Stimulated activated CD4-positive, alpha-beta T cell treated with anti-CD3 and anti-CD28 coated beads, Interleukin-1b, Interleukin-23, amount 100 ng/mL, for 4 hours (primary cell): ENCODE results near the gene MACROD2.
"Not testable (repeated sequence)": the region's sequence is repeated elsewhere in the genome, so short reads cannot be mapped to it uniquely, and the experiment has no call there.

Experiments
- DNase-seq, 2 donors: peaks; one replicate each; pipeline ENCODE4 v3.0.0-alpha.2; 2020; ENCODE audit warnings: low read depth in 2 of 2

Gene MACROD2

DNA sequence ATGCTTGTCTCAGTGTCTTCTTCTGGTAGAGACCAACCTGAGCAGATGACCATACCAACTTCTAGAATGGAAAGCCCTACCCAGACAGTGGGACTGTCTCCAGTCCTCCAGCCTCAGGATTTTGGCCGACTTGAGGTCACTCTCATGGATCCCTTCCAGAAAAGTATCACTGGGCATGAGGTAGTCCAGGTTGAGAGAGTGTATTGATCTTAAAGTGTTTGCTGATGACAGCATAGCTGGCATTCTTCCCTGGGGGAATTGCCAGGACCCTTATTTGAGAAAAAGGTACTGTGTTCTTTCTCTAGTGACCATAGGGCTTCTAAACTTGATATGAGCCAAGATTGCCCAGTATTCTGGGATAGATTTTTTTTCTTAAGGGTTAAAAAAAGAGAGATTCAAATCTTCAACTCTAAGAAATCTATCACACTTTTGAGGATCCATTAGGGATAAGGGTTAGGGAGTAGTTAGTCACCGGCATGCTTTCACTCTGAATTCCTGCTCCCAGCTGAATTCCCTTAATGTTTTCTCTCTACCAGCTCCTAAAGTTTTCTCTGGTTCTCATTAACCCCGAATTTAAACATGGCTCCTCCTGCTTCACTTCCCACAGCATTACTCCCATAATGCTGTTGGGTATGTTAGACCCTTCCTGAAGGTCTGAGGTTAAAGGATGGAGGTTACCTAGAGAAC lies 415.7 kb downstream of the MACROD2 start:
- DNase-seq, result no peak

DNA sequence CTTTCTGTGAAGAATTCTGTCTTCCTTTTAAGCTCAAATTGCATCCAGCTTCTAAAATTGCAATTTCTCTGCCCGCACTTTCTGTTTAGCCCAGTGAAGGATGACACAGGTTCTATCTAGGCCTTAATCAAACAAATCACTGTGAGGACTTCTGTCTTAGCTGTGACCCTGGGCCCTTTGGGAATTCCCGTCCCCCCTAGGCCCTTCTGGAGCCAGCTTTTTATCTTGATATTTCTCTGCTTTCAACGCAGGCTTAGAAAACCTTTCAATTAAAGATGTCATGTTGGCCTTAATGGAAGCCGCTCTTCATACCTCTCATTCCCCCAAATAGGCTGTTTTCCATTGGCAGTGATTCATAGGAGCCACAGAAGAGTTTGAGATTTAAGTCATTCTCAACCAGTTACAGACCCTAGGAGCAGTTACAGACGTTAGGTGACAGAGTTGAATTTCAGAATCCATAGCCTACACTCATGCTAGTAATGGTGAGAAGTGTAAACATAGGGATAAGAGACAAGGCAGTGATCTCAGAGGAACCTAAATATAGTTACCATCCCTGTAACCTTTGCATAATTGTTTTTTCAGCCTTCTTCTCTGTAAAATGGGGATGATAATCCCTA lies 416.9 kb downstream of the MACROD2 start:
- DNase-seq, result no peak

DNA sequence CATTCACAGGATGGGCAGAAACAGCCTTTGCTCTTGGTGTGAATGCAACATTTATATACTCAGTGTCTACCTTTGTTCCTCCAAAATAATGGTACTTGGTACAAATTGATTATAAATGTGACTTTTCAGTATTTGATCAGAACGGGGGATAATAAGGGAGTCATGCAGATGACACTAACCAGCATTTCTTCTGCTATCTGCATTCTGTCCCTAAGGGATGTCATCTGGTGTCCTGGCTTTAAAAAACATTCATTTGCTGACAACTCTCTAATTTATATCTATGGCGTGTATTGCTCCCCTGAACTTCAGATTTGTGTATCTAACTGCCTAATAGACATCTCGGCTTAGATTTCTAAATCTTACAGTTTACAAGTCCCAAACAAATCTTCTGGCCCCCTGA lies 418.5 kb downstream of the MACROD2 start:
- DNase-seq, result no peak

DNA sequence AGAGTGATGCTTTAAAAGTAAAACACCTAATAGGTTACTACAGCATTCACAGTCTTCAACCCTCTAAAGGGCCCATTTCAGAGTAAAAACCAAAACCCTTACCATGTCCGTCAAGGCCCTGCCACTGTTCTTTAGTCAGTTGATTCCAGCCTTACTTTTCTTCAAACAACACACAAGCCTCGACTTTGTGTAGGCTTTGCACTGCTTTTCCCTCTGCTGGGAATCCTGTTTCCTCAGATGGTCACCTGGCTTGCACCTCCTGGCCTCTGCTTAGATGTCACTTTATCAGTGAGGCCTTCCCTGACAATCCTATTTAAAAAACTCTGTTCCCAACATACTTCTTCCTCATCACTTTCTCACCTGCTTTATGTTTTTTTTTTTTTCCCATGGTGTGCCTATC lies 419.2 kb downstream of the MACROD2 start:
- DNase-seq, result no peak

DNA sequence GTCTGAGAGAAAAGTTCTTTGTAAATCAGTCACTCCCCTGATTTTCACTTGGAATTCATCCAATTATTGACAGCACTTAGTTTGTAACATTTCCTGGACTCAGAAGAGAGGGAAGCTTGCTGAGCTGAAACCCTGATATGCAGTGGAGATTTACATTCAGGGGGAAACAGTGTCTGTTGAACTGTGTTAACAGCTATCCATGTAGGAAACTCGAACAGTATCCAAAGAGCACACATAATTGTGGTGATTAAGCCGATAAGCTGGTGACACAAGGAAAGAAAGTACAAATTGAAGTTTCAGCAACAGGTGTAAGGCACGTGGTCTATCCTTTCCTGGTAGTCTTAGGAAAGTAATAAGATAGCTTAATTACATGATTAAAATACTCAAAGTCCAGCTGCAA lies 420.2 kb downstream of the MACROD2 start:
- no peak for DNase-seq

DNA sequence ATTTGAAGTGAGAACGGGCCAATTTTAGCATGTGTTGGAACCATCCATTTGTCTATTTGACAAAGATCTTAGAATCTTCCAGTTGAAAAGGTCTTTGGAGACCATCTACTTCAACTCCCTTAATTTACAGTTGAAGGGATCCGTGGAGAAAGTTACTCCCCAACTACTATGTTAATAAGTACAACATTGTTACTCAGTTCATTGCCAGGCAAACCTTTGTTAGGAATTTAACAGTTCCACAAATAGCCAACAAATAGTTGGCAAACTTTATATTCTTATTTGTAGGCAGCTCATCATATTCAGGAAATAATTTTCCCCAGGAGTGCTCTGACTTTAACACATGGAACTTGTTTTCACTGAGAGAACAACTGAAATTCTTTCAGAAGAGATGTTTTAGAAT lies 423.1 kb downstream of the MACROD2 start:
- no peak for DNase-seq

DNA sequence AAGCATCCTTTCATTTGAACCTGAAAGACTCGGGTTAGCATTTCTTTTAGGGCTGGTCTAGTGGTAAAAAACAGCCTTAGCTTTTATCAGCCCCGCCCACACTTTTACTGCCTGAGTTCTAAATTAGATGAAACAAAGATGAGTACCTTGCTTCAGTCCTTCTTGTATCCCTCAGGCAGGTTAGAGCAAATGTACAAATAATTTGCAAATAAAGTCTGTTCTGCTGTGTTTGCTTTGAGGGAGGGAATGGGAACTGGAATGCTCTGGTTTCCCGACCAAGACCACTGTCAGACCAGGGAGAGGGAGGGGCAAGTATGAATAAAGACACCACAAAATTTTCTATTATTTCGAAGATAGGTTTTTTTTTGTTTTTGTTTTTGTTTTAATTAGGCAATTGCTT lies 427.6 kb downstream of the MACROD2 start:
- no peak for DNase-seq

DNA sequence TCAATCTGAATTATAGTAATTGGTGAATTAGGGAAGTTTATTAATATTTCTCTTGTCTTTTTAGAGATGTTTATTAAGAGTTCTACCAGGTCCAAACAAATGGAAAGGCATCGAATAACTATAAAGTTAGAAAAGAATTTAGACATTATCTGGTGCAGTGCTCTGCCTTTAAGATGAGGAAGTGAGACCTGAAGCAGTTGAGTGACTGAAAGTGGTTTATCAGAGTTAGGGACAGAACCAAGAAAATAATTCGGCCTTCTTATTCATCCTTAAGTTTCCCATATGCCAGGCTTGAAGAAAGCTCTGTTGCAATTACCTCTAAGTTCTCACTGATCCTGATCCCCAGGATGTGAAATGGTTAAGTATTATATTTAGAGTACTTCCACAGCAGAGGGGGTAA lies 436.3 kb downstream of the MACROD2 start:
- no peak for DNase-seq

DNA sequence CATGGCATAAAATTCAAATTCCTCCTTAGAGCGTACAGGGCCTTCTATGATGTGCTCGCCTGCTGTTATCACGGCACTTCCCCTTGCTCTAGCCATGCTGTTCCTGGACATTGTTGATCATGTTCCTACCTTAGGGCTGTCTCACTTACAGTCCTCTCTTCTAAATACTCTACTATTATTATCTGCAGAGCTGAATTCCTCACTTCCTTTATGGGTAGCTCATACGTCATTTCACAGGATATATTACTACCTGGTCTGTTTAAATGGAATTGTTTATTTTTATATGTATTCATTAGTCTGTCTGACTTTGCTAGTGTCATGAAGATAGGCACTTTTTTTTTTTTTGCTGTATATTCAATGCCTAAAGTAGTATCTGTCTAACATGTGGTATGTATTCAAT lies 436.8 kb downstream of the MACROD2 start:
- DNase-seq, result no peak

DNA sequence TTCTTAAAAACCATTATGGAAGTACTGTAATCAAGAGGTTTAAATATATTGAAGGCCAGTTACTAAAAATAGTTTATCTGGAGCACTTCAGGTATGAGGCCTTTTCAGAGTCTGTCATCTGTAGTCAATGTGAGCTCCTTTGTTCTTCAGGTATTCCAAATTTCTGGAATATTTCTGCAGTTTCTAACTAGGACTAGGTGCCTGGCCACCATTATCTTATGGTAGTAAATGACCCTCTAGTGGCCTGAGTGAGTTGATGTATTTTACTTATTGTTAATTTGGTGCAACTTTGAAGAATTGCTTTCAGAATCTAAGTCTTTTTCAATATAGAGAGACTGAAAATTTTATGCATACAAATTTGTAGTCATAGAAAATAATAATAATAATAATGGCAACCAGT lies 437.3 kb downstream of the MACROD2 start:
- DNase-seq, result no peak

DNA sequence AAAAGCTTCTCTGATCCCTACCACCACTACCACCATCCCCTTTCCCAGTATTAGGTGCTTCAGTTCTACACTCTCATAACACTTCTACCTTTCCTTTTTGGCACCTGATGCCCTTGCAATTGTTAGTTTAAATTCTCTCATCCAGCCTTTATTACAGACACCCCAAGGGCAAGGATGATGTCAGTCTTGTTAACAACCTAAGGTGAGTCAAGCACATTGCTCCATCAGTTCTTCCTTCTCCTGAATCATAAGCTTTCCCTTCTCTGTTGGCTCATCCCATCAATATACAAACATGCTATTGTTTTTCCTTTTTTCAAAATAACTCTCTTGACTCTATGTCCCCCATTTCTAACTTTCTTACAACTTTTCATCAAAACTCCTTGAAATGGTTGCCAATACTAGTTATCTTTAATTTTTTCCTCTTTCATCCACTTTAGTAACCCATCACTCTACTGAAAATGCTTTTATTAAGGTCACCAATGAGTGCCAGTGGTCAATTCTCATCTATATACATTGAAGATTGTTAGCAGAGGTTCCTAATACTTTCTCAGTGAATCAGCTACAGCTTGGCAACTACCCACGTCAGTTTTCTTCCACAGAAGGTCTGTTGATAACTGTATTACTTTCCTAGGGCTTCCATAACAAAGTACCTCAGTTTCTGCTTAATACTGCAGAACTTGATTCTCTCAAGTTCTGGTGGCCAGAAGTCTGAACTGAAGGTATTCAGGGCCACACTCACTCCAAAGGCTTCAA lies 439.2 kb downstream of the MACROD2 start:
- no peak for DNase-seq

DNA sequence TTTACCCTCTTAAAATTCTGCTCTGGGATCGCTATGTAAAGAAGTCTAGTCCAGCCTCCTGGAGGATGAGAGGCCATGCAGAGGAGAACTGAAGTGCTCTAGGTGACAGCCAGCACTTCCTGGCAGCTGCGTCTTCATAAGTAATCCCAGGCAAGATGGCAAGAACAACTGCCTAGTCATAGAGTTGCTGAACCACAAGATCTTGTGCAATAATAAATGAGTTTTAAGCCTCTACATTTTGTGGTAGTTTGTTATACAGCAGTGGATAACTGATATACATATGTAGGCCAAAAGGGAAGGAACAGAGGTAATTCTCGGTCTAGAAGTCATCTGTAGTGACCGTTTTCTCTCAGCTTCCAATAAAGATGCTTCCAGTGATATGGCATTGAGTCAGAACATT lies 445.9 kb downstream of the MACROD2 start:
- DNase-seq, result no peak

DNA sequence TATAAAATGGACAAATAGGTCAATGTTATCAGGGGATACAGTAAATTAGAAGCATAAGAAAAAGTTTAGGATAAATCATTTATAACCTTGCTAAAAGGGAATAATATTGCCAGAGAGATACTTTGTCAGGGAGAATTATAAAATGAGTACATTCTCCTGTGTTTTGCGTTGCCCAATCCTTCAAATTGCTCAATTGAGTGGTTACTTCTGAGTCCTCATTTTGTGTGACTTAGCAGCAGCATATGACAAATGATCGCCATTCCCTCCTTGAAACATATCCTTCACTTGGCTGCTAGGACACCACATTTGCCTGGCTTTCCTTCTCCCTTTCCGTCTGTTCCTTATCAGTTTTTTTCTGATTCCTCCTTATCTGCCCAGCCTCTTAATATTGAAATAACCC lies 448.8 kb downstream of the MACROD2 start:
- DNase-seq, result no peak

DNA sequence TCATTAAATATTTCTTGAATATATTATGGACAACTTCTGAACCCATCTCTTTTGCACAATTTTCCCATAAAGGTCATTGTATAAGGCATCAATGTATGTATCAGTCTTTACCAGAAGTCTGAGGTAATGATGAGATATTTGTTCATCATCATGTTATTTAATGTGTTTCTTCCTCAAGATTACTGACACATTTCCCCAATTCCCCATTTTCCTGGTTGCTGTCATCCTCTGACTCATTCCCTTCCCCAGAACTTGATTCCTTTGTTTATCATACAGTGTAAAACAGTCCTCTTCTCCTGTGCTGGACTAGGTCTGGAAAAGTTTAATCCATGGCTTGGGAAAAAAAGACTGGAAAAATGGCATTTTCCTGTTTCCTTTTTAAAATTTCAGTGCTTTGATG lies 450.0 kb downstream of the MACROD2 start:
- DNase-seq, result no peak

DNA sequence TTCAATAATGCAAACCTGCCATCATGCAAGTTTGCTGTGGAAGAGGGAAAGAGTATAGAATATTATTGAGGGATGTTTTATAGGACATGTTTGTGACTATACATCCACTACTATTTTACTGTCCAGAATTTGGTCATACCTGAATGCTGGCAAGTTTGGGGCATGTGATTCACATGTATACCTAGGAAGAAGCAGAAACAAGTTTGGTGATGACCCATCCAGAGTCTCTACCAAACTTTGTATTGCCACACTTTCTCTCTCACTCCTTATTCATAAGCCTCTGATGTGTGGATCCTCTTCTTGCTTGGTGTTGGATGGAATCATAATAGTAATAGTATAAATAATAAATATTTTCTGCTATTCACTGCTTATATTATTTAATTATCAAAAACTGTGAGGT lies 450.6 kb downstream of the MACROD2 start:
- no peak for DNase-seq

DNA sequence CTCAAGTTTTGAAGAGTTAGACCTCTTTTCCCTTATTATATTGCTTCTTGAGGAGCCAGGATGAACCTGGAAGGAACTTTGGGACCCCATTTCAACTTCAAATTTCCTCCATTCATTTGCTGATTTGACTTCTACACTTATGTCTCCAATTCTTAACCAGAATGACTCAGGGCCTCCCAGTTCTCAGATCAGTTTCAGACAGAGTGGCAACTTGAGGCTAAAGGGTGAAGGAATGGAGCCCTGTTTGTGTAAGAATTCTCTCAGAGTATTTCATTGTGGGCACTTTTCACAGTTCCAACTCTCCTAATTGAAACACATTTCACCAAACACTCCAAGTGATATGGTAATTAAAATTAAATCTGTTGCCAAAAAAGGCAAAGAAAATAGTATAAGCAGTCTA lies 451.1 kb downstream of the MACROD2 start:
- no peak for DNase-seq

DNA sequence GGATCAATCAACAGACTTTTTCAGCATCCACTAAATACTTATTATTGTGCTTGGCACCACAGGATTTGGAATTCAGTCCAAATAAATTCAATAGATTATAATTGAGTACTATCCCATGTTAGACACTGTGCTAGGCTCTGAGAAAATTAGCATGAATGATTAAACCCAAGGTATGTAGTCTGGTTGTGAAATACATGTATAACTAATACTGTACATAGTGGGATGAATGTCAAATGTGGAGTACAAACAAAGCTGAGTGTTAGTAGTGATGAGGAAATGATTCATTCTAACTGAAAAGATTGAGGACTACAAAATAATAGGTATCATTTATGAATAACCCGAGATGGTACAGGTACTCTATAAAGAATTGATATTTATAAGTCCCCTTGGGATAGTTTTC lies 454.0 kb downstream of the MACROD2 start:
- no peak for DNase-seq

DNA sequence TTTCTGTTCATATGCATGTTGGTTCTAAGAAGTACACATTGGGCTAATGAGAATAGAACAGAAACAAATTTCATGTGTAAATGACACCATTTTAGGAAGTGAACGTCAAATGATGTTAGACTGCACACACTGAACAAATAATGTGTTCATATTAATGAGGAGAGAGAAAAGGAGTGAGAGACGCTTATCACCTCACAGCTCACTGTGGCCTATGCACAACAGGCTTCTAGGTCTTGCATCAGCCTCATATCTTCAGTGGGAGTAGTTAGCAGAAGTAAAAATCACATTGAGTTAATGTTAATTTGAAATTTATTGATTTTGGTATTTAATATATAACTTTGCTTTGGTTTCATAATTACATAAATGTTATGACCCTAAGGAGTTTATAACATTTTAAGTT lies 454.9 kb downstream of the MACROD2 start:
- DNase-seq, result no peak

DNA sequence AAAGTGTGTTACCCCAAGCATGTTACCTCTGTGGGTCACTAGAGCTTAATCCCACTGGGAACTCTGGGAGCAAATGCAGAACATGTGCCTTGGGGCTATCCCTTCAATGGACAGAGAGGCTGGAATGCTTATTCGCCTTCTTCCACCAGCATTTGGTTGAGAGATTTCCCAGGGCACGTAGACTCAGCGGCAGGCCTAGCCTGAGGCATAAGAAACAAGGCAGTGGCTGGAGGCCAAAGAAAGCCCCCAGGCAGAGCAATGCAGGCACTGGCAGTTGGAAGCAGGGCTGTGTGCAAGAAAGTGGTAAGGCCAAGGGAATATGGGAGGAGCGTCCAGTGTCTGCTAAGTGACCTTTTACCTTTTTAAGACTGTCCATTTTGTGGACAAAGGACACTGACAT lies 456.1 kb downstream of the MACROD2 start:
- no peak for DNase-seq

DNA sequence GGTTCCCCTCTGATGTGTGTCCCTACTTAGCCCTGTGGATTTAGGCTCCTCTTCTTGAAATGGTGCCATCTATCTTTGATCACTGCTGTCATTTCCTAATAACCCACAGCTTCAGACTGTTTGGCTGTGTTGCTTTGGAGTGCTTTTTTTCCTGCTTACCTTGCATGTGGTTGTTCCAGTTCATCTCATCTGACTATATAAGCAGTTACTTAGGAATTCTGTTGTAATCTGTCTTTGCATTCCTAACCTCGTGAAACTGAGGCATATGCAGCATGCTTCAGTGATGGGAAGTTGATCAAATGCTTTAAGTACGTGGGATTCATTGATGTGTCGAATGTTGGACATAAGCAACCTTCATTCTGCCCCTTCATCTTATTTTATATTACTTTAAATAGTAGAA lies 457.9 kb downstream of the MACROD2 start:
- DNase-seq, result no peak

DNA sequence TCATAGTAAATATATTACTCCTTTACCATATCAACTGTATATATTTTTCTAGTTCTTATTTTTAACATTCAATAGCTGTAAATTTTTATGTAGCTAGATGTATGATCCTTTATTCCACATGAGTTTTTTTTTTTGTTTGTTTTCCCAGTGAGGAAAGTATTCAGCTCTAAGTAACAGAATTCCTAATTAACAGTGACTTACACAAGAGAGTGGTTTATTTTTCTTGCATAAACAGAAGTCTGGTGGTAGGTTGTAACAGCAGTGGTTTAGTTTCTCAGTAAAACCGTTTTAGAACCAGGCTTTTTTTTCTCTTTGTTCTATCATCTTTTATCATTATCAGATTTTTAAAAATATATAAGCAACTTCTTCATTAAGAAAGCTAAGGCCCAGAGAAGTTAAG lies 459.0 kb downstream of the MACROD2 start:
- no peak for DNase-seq

DNA sequence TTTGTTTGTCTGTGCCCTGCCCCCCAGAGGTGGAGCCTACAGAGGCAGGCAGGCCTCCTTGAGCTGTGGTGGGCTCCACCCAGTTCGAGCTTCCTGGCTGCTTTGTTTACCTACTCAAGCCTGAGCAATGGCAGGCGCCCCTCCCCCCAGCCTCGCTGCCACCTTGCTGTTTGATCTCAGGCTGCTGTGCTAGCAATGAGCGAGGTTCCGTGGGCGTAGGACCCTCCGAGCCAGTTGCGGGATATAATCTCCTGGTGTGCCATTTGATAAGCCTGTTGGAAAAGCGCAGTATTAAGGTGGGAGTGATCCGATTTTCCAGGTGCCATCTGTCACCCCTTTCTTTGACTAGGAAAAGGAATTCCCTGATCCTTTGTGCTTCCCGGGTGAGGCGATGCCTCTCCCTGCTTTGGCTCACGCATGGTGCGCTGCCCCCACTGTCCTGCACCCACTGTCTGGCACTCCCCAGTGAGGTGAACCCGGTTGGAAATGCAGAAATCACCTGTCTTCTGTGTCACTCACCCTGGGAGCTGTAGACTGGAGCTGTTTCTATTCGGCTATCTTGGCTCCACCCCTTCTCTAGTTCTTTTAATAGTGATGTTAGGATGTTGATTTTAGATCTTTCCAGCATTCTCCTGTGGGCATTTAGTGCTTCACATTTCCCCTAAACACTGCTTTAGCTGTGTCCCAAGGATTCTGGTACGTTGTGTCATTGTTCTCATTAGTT lies 471.9 kb downstream of the MACROD2 start:
- DNase-seq, result not testable (repeated sequence)
